Tibial nerve (tissue), 4 donors: Measurements from ENCODE around the gene AFAP1. TPM values are rescaled to one million over a fixed set of nuclear protein-coding genes. Genes with fewer than 3 reads are reported as not detected.

Source experiments
- DNase-seq, 2 donors: peaks; one replicate each; pipeline ENCODE4 v3.0.0-alpha.2; 2019; ENCODE audit warnings: low spot score in 2 of 2
- H3K27ac ChIP-seq, 4 donors: fragments of 200-600 bp; sonication (generic) in 3 of 4; one replicate each; pipeline ENCODE4 v1.5.1; 2017 to 2019; ENCODE audit warnings: mild to moderate bottlenecking in 1 of 4
- H3K27me3 ChIP-seq, 2 donors: fragments of 200-600 bp; sonication (generic) in 1 of 2; one replicate each; pipeline versions ENCODE4 v1.5.1 to v1.6.0; 2017 to 2019
- H3K36me3 ChIP-seq, 3 donors: fragments of 200-600 bp; sonication (generic); one replicate each; pipeline ENCODE4 v1.5.1; 2018 to 2019
- H3K4me1 ChIP-seq, 4 donors: fragments of 200-600 bp; sonication (generic) in 3 of 4; one replicate each; pipeline ENCODE4 v1.5.1; 2017 to 2019
- H3K4me3 ChIP-seq, 4 donors: fragments of 200-600 bp; sonication (generic) in 3 of 4; one replicate each; pipeline ENCODE4 v1.5.1; 2017 to 2019; ENCODE audit warnings: mild to moderate bottlenecking in 1 of 4, moderate library complexity in 1 of 4
- H3K9me3 ChIP-seq, 4 donors: fragments of 200-600 bp; sonication (generic) in 3 of 4; one replicate each; pipeline ENCODE4 v1.5.1; 2017 to 2019
- EP300 ChIP-seq, 2 donors: sonication (generic); formaldehyde crosslinking; IDR thresholded peaks; one replicate each; pipeline ENCODE4 v1.6.1; 2017; ENCODE audit warnings: antibody characterized with exemption in 2 of 2, mild to moderate bottlenecking in 1 of 2
- POLR2A ChIP-seq, 2 donors: fragments of 450-650 bp; IDR thresholded peaks; one replicate each; pipeline ENCODE4 v1.6.1; 2017; ENCODE audit warnings: antibody characterized with exemption in 2 of 2, mild to moderate bottlenecking in 2 of 2, moderate library complexity in 2 of 2
- WGBS, 2 donors: methylation state at CpG; one replicate each; pipeline ENCODE4 v1.1.5; 2018; 5-methylcytosine and 5-hydroxymethylcytosine counted together
- total RNA-seq, 4 donors: library from RNA; depleted of rRNA; stranded (reverse); fragments of >200 nt; gene quantifications; one replicate each; pipeline ENCODE4 v1.1.0, GENCODE V29; 2016
- TF ChIP-seq, protein P1 (sequence below), 5 experiments: fragments of 200-600 bp in 3 of 5; fragments of 450-650 bp in 2 of 5; sonication (generic) in 3 of 5; IDR thresholded peaks; one replicate each; pipeline ENCODE4 v1.5.1; 2016 to 2019; ENCODE audit warnings: antibody characterized with exemption in 5 of 5, mild to moderate bottlenecking in 3 of 5, moderate library complexity in 2 of 5

The AFAP1 gene
- total RNA-seq, 4 donors from 2014 or later, result 23.2 to 34.9 (median 32.1) TPM

- Histone ChIP-seq H3K9me3 (no peaks in the 10 kb centered on the region), H3K27me3 (no peaks in the 10 kb centered on the region), H3K36me3 (peaks cover 0 to 13% (median 0%) of the 10 kb centered on the region in 3 donors), H3K4me1 (peaks cover 0 to 55% (median 3%) of the 10 kb centered on the region in 4 donors), H3K4me3 (no peak overlapping the region), H3K27ac (peak overlapping the region in 1 of 4 donors; percentile 69)
- no peak for DNase-seq
- TF ChIP-seq POLR2A (IDR thresholded peaks at IDR 0.05) (no peak), EP300 (IDR thresholded peaks at IDR 0.05) (no peak)
- TF ChIP-seq, protein P1, sequence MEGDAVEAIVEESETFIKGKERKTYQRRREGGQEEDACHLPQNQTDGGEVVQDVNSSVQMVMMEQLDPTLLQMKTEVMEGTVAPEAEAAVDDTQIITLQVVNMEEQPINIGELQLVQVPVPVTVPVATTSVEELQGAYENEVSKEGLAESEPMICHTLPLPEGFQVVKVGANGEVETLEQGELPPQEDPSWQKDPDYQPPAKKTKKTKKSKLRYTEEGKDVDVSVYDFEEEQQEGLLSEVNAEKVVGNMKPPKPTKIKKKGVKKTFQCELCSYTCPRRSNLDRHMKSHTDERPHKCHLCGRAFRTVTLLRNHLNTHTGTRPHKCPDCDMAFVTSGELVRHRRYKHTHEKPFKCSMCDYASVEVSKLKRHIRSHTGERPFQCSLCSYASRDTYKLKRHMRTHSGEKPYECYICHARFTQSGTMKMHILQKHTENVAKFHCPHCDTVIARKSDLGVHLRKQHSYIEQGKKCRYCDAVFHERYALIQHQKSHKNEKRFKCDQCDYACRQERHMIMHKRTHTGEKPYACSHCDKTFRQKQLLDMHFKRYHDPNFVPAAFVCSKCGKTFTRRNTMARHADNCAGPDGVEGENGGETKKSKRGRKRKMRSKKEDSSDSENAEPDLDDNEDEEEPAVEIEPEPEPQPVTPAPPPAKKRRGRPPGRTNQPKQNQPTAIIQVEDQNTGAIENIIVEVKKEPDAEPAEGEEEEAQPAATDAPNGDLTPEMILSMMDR (IDR thresholded peaks at IDR 0.05), result no peak
- 76 to 78% methylated on average over 11 of the region's 11 CpGs for WGBS, 2 donors
Measured at GRCh38 chr4:7844594-7844991, 95.1 kb downstream of the AFAP1 start.

- DNase-seq, result peak; percentile 64 to 74
- peaks cover 0 to 55% (median 3%) of the 10 kb centered on the region in 4 donors for H3K4me1 ChIP-seq
- no peaks in the 10 kb centered on the region for H3K9me3 ChIP-seq
- no peak overlapping the region for H3K4me3 ChIP-seq
- WGBS, 2 donors, result 58 to 59% methylated on average over 11 of the region's 11 CpGs
- H3K27ac ChIP-seq, result peak overlapping the region in 3 of 4 donors; percentile 47 to 86 (median 69)
- no peaks in the 10 kb centered on the region for H3K27me3 ChIP-seq
- H3K36me3 ChIP-seq, result peaks cover 0 to 13% (median 0%) of the 10 kb centered on the region in 3 donors
- no peak for TF ChIP-seq POLR2A (IDR thresholded peaks at IDR 0.05)
- TF ChIP-seq, protein P1 (IDR thresholded peaks at IDR 0.05), result peak; percentile 37 to 61 (median 52)
Measured at GRCh38 chr4:7843831-7844593, 95.6 kb downstream of the AFAP1 start.

DNA sequence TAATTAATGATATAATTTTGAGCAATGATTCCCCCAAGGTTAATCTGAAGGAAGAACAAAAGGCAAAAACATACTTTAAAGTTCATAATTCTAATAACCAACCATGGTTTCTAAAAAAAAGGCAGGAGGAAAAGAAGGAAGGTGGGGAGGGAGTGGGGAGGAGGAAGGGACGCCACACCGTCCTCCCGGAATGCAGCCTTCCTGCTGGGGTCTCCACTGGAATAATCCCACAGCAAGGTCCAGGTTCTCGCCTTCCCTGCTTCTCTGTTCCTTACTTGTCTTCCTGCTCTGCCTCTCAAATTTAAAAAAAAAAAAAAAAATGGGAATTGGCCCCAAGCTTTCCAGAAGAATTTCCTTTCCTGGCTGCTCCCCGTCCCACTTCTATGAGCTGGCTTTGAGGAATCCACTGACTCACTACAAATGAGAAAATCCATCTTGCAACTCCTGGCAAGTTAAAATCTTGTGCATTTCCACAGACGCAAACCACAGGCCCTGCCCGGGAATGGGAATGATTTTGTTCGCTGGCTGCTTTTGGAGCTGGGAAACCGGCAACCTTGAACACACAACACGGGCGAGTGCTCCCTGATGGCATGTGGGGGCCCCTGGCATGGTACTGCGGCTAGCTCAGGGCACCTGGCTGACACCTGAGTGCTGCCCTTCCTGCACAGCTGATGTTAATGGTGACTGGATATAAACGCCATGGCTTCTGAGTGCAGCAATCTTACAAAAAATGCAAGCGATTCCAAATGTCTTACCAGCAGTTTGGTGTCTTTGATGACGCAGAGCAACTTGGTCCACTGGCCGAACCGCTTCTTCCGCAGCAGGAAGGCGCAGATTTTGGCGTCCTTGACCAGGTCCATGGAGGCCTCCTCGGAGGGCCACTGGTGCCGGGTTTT is 97.0 kb downstream of the AFAP1 start:
- peak in 1 of 2 donors; percentile 80 for TF ChIP-seq EP300 (IDR thresholded peaks at IDR 0.05)
- no peak for TF ChIP-seq POLR2A (IDR thresholded peaks at IDR 0.05)
- Histone ChIP-seq H3K4me3 (no peak overlapping the region), H3K27ac (peak overlapping the region; percentile 25 to 86 (median 49)), H3K4me1 (peaks cover 0 to 55% (median 3%) of the 10 kb centered on the region in 4 donors), H3K27me3 (no peaks in the 10 kb centered on the region), H3K9me3 (no peaks in the 10 kb centered on the region), H3K36me3 (peaks cover 0 to 17% (median 0%) of the 10 kb centered on the region in 3 donors)
- 58 to 60% methylated on average over 22 of the region's 22 CpGs for WGBS, 2 donors
- DNase-seq, result peak in 1 of 2 donors; percentile 66

GRCh38 chr4:7841894-7842293 is 97.8 kb downstream of the AFAP1 start:
- H3K36me3 ChIP-seq, result peaks cover 0 to 17% (median 0%) of the 10 kb centered on the region in 3 donors
- WGBS, 2 donors, result 72 to 75% methylated on average over 2 of the region's 2 CpGs
- no peaks in the 10 kb centered on the region for H3K9me3 ChIP-seq
- no peak for TF ChIP-seq POLR2A (IDR thresholded peaks at IDR 0.05)
- TF ChIP-seq, protein P1 (IDR thresholded peaks at IDR 0.05), result no peak
- TF ChIP-seq EP300 (IDR thresholded peaks at IDR 0.05), result no peak
- peak overlapping the region in 3 of 4 donors; percentile 29 to 86 (median 69) for H3K27ac ChIP-seq
- no peaks in the 10 kb centered on the region for H3K27me3 ChIP-seq
- H3K4me3 ChIP-seq, result no peak overlapping the region
- peaks cover 0 to 51% (median 3%) of the 10 kb centered on the region in 4 donors for H3K4me1 ChIP-seq
- no peak for DNase-seq

GRCh38 chr4:7841071-7841470 is 98.6 kb downstream of the AFAP1 start:
- TF ChIP-seq, protein P1 (IDR thresholded peaks at IDR 0.05), result no peak
- TF ChIP-seq EP300 (IDR thresholded peaks at IDR 0.05) (no peak), POLR2A (IDR thresholded peaks at IDR 0.05) (no peak)
- 68 to 73% methylated on average over 6 of the region's 6 CpGs for WGBS, 2 donors
- Histone ChIP-seq H3K36me3 (peaks cover 0 to 21% (median 0%) of the 10 kb centered on the region in 3 donors), H3K27ac (peak overlapping the region in 3 of 4 donors; percentile 17 to 86 (median 69)), H3K9me3 (no peaks in the 10 kb centered on the region), H3K4me1 (peaks cover 0 to 43% (median 3%) of the 10 kb centered on the region in 4 donors), H3K27me3 (no peaks in the 10 kb centered on the region), H3K4me3 (no peak overlapping the region)
- no peak for DNase-seq
